Upper lobe of left lung (tissue), 4 donors: ENCODE measurements around the gene LPA.

Experiments
- CTCF ChIP-seq, 6 experiments: fragments of 450-650 bp in 4 of 6; fragments of 200-600 bp in 2 of 6; sonication (generic) in 2 of 6; IDR thresholded peaks; one replicate each; pipeline ENCODE4 v1.5.1; 2016 to 2019; ENCODE audit warnings: antibody characterized with exemption in 6 of 6
- POLR2A ChIP-seq, 4 donors: fragments of 450-650 bp; IDR thresholded peaks; one replicate each; pipeline ENCODE4 v1.5.1; 2016 to 2017; ENCODE audit warnings: antibody characterized with exemption in 4 of 4, mild to moderate bottlenecking in 2 of 4

GRCh38 chr6:160519133-160519532 is 144.9 kb downstream of the LPA start:
- TF ChIP-seq CTCF (IDR thresholded peaks at IDR 0.05): no peak
- no peak for TF ChIP-seq POLR2A (IDR thresholded peaks at IDR 0.05)
